Left lung (tissue), 10 donors: Measurements from ENCODE around the gene AP1M2. TPM values are rescaled to one million over a fixed set of nuclear protein-coding genes. Genes with fewer than 3 reads are reported as not detected.

Experiments
- ATAC-seq: fragments of 200-7000 bp; cut with Tn5 transposase; one replicate; pipeline ENCODE4 v1.9.1; 2020; ENCODE audit warnings: moderate library complexity
- DNase-seq, 4 donors: peaks; one replicate each; pipeline ENCODE4 v3.0.0-alpha.2; 2013 to 2020
- H3K27ac ChIP-seq, 2 donors: fragments of 200-600 bp; sonication (generic) in 1 of 2; one replicate each; pipeline versions ENCODE4 v1.5.0 to v1.8.0; 2020 to 2021
- H3K27me3 ChIP-seq, 2 donors: fragments of 200-600 bp; sonication (generic) in 1 of 2; one replicate each; pipeline versions ENCODE4 v1.5.0 to v1.8.0; 2020 to 2021
- H3K36me3 ChIP-seq, 2 donors: fragments of 200-600 bp; sonication (generic) in 1 of 2; one replicate each; pipeline versions ENCODE4 v1.5.0 to v1.8.0; 2020 to 2021
- H3K4me1 ChIP-seq, 2 donors: fragments of 200-600 bp; one replicate each; pipeline ENCODE4 v1.8.0; 2021
- H3K4me3 ChIP-seq, 2 donors: fragments of 200-600 bp; sonication (generic) in 1 of 2; one replicate each; pipeline versions ENCODE4 v1.5.0 to v1.8.0; 2020 to 2021; ENCODE audit warnings: mild to moderate bottlenecking in 1 of 2
- H3K9me3 ChIP-seq, 2 donors: fragments of 200-600 bp; sonication (generic) in 1 of 2; one replicate each; pipeline versions ENCODE4 v1.5.0 to v1.8.0; 2020 to 2021
- intact Hi-C, 2 donors: fragments of 100-400 bp; cut with DNase I; formaldehyde crosslinking; loops; one replicate each; pipeline versions ENCODE4 v1.11.2 to v1.14.2; 2022
- polyA plus RNA-seq, 6 donors: library from polyadenylated mRNA; unstranded; fragments of 120-200 nt; gene quantifications; one replicate each; pipeline ENCODE4 v1.2.1, GENCODE V29; 2013; ENCODE audit not compliant: insufficient read length in 6 of 6
- total RNA-seq, 2 donors: library from RNA; stranded (reverse); fragmentation: NEBNext Ultra II Directional; extraction: Animal tissue kit (Norgen Biotek cat#: 25700); gene quantifications; one replicate each; pipeline ENCODE4 v1.2.1, GENCODE V29; 2021
- TF ChIP-seq, protein P1 (sequence below), 2 donors: fragments of 200-600 bp; sonication (generic) in 1 of 2; IDR thresholded peaks; one replicate each; pipeline versions ENCODE4 v1.5.0 to v1.8.0; 2021; ENCODE audit warnings: antibody characterized with exemption in 2 of 2
- donor health status: DM: no; HTN: yes; CAD: no.
- donor health status: DM: no; HTN: no; CAD: no.

Gene AP1M2
- total and polyA plus RNA-seq, 8 donors, result 31.6 to 65.2 (median 37.1) TPM

DNA sequence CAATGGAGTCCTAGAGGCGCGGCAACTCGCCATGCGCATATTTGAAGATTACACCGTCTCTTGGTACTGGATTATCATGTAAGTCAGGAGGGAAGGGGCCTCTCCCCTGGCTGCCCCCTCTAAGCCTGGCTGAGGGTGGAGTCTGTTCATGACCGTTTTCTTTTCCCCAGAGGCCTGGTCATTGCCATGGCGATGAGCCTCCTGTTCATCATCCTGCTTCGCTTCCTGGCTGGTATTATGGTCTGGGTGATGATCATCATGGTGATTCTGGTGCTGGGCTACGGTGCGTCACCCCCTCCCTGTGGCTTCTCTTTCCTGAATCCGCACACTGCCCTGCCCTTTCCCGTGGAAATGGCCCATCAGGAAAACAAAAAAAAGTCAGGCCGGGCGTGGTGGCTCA is 44.8 kb upstream of the AP1M2 start:
- DNase-seq, result no peak
- no peak for ATAC-seq
- TF ChIP-seq, protein P1, sequence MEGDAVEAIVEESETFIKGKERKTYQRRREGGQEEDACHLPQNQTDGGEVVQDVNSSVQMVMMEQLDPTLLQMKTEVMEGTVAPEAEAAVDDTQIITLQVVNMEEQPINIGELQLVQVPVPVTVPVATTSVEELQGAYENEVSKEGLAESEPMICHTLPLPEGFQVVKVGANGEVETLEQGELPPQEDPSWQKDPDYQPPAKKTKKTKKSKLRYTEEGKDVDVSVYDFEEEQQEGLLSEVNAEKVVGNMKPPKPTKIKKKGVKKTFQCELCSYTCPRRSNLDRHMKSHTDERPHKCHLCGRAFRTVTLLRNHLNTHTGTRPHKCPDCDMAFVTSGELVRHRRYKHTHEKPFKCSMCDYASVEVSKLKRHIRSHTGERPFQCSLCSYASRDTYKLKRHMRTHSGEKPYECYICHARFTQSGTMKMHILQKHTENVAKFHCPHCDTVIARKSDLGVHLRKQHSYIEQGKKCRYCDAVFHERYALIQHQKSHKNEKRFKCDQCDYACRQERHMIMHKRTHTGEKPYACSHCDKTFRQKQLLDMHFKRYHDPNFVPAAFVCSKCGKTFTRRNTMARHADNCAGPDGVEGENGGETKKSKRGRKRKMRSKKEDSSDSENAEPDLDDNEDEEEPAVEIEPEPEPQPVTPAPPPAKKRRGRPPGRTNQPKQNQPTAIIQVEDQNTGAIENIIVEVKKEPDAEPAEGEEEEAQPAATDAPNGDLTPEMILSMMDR (IDR thresholded peaks at IDR 0.05), result no peak
- intact Hi-C loops, result no loop called here
- H3K4me1 ChIP-seq, result peaks cover 0 to 26% of the 10 kb centered on the region in 2 donors
- peak overlapping the region in 1 of 2 donors; percentile 10 for H3K27ac ChIP-seq
- H3K9me3 ChIP-seq, result no peaks in the 10 kb centered on the region
- peaks cover 0 to 100% of the 10 kb centered on the region in 2 donors for H3K36me3 ChIP-seq
- H3K4me3 ChIP-seq, result no peak overlapping the region
- H3K27me3 ChIP-seq, result no peaks in the 10 kb centered on the region

DNA sequence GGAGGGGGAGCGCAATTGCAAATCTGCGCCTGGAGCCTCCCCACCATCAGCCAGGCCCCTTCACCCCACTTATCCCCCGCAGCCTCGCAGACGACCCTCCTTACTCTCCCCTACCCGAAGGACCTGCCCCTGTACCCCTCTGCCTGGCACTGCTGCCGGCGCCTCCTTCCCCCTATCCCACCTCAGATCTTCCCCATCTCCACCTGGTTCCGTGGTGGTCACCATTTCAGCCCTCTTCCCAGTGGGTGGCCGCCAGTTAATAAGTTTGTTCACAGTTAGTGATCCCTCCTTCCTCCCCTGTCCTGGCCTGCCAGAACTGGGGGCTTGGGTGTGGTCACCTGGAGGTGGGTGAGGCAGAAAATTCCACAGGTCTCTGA is 38.6 kb upstream of the AP1M2 start:
- DNase-seq, result no peak
- Histone ChIP-seq H3K36me3 (peaks cover 0 to 47% of the 10 kb centered on the region in 2 donors), H3K4me3 (peak overlapping the region; percentile 52 to 53), H3K9me3 (no peaks in the 10 kb centered on the region), H3K27ac (peak overlapping the region; percentile 78 to 84), H3K27me3 (no peaks in the 10 kb centered on the region), H3K4me1 (peaks cover 8 to 28% of the 10 kb centered on the region in 2 donors)
- intact Hi-C loops, result no loop called here
- peak; percentile 17 for ATAC-seq
- TF ChIP-seq, protein P1 (IDR thresholded peaks at IDR 0.05), result no peak

DNA sequence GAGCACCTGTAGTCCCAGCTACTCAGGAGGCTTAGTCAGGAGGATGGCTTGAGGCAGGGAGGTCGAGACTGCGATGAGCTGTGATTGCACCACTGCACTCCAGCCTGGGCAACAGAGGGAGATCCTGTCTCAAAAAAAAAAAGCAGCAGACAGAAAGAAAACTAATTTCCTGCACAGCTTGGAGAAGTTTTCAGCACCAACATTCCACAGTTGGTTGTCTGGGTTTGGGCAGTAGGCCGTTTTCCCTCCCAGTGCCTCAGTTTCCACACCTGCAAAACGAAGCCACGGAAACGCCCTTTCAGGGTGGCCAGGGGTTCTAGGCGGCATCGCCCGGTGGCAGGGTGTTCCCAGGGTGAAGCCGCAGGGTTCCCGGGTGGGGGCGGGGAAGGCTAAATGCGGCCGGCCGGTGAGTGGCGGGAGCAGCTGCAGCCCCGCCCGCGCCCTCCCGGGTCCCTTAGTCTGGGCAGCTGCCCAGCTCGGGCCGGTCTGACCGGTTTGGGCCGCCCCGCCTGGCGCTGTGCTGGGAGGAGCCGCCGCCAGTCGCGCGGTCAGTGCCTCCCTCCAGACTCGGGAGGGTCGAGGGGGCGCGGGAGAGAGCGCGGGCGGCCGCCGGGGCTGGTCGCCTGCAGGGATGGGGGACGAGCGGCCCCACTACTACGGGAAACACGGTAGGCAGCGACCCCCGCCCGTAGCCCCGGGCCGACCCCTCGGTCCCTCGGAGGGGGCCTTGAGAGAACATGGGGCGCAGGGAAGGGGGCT is 38.1 kb upstream of the AP1M2 start, which contains the start of gene SLC44A2:
SLC44A2 (plus strand) TSS at position 551 of the 759 bp plus-strand sequence; CDS start at position 632, 81 bp downstream.
- H3K27me3 ChIP-seq, result no peaks in the 10 kb centered on the region
- no peaks in the 10 kb centered on the region for H3K9me3 ChIP-seq
- peaks cover 0 to 42% of the 10 kb centered on the region in 2 donors for H3K36me3 ChIP-seq
- TF ChIP-seq, protein P1 (IDR thresholded peaks at IDR 0.05), result no peak
- peak within 1 kb of the TSS; percentile 52 to 53 for H3K4me3 ChIP-seq
- H3K4me1 ChIP-seq, result peaks cover 8 to 30% of the 10 kb centered on the region in 2 donors
- ATAC-seq (peak; percentile 97), DNase-seq (peak; percentile 81 to 94 (median 90))
- H3K27ac ChIP-seq, result peak within 1 kb of the TSS; percentile 78 to 84
- intact Hi-C loops, result no loop called here

DNA sequence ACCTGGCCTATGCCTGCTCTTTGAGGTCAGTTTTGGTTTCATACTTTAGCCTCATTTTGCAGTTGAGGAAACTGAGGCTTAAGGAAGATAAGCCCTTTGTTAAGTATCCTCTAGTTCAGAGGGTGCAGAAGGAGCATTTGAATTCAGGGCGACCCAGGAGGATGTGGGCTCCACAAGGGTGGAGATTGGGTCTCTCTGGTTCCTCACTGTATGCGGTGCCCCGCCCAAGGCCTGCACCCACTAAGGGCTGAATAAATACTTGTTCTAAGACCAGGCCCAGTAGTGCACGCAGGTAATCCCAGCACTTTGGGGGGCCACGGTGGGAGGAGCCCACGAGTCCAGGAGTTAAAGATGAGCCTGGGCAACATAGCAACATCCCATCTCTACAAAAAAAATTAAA is 37.5 kb upstream of the AP1M2 start:
- Histone ChIP-seq H3K27me3 (no peaks in the 10 kb centered on the region), H3K36me3 (peaks cover 0 to 36% of the 10 kb centered on the region in 2 donors), H3K4me3 (peak overlapping the region; percentile 52 to 53), H3K27ac (peak overlapping the region; percentile 78 to 84), H3K4me1 (peaks cover 8 to 30% of the 10 kb centered on the region in 2 donors), H3K9me3 (no peaks in the 10 kb centered on the region)
- intact Hi-C loops, result no loop called here
- ATAC-seq (peak; percentile 48), DNase-seq (no peak)
- TF ChIP-seq, protein P1 (IDR thresholded peaks at IDR 0.05), result no peak

DNA sequence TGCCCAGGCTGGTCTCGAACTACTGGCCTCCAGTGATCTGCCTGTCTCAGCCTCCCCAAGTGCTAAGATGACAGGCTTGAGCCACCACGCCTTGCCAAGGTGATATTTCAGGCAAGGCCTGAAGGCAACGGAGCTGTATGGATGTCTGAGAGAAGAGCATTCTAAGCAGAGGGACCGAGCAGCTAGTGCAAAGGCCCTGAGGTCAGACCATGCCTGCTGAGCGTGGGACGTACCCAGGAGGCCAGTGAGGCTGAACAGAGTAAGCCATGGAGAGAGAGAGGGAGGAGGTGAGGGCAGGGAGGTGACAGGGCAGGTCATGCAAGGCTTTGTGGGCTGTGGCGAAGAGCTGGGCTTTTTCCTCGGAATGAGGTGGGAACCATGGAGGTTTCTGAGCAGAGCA is 34.9 kb upstream of the AP1M2 start:
- intact Hi-C loops, result no loop called here
- Histone ChIP-seq H3K4me1 (peaks cover 8 to 41% of the 10 kb centered on the region in 2 donors), H3K9me3 (no peaks in the 10 kb centered on the region), H3K27ac (no peak overlapping the region), H3K36me3 (peaks cover 0 to 10% of the 10 kb centered on the region in 2 donors), H3K4me3 (no peak overlapping the region), H3K27me3 (no peaks in the 10 kb centered on the region)
- ATAC-seq, result no peak
- TF ChIP-seq, protein P1 (IDR thresholded peaks at IDR 0.05), result no peak
- no peak for DNase-seq
